Fibroblast of skin of scalp (primary cell): ENCODE measurements around the gene DLL1.

Source experiments
- DNase-seq: peaks from one replicate; pipeline ENCODE4 v3.0.0-alpha.2; 2013

Gene DLL1

GRCh38 chr6:170282512-170283158, 8.2 kb downstream of the DLL1 start:
- no peak for DNase-seq

DNA sequence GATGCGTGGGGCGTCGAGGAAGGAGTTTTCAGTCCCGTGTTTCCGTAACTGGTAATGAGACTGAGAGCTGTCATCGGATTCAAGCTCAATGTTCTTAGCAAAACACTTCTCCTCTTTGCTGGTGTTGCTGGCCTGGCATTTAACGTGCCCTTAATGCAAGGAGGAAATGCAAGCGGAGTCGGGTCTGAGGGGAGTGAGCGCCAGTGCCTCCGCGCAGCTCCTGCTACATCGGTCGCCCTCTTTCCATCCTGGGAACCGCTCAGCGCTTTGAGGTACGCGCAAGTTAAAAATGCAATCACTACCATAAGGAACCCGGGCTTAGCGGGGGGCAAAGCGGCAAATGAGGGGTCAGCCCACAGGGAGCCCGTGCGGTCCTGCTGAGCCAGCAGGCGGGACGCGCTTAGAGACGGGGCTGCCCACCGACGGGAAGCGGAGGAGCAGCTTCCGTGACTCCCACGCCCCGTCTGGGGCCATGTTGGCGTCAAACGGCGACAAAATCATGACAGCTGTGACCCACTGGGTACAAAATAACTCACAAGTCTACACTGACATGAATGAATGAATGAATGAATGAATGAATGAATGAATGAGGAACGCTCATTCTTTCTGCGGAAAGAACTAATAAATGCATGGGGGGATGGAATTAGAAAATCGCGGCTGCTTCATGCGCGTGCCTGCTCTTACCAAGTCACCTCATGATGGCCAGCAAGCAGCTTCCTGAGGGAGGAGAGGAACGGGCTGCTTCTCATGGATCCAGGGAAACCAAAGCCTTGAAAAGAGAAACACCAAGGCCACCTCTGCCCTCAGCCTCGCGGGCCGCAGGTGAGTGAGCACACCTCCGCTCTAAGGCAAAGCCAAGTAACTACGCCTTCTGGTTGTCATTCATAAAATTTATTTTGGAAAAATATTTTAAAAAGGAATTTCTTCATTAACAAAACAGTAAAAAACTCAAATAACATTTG, 9.3 kb downstream of the DLL1 start:
- no peak for DNase-seq

DNA sequence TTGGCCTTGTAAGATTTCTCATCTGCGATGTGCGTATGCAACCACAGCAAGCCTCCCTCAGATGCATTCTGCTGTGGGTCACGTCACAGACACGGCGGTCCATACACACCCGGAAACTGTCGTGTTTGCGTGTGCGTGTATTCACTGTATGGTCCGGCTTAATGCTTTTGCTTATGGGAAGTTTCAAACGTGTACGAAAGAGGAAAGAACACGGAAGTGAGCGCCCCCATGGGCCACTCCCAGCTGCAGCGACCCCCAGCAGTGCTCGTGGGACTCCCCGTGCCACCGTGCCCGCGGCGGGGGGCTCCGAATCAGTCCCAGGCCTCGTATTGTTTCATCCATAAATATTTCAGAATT, 10.2 kb downstream of the DLL1 start:
- no peak for DNase-seq

GRCh38 chr6:170279977-170280688, 10.7 kb downstream of the DLL1 start:
- DNase-seq: peak; percentile 13

- DNase-seq: no peak
Observed at GRCh38 chr6:170279426-170279825, 11.5 kb downstream of the DLL1 start.

- no peak for DNase-seq
Observed at GRCh38 chr6:170278743-170279094, 12.2 kb downstream of the DLL1 start.

DNA sequence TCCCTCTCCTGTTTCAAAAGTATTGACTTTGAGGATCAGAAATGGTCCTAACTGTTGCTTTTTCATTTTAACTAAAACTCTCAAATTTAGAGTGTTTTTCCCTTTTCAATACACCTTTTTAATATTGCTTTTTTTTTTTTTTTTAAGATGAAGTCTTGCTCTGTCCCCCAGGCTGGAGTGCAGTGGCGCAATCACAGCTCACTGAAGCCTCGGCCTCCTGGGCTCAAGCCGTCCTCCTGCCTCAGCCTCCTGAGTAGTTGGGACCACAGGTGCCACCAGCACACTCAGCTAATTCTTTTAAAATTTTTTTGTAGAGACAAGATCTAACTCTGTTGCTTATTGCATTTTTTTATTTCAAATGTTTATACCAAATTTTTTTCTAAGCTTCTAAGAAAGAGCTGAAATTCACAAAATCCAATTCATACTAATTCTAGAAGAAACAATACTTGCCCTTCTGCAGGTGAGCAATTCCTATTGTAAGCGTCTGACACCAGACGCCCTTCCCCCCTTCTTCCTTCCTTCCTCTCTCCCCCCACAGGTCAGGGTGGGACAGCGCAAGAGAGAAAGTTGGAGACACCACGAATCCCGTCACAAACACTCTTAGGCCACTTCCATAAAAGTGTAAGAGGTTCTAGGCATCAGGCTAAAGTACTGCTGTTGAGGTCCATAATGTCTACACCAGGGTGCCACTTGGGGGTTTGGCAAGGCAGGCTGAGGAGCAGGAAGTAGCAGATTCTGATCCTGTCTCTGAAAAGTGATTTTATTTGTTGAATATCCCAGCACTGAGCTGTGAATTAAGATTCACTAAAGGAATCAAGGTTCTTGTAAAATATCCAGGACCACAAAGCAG, 12.8 kb downstream of the DLL1 start:
- DNase-seq: no peak

DNA sequence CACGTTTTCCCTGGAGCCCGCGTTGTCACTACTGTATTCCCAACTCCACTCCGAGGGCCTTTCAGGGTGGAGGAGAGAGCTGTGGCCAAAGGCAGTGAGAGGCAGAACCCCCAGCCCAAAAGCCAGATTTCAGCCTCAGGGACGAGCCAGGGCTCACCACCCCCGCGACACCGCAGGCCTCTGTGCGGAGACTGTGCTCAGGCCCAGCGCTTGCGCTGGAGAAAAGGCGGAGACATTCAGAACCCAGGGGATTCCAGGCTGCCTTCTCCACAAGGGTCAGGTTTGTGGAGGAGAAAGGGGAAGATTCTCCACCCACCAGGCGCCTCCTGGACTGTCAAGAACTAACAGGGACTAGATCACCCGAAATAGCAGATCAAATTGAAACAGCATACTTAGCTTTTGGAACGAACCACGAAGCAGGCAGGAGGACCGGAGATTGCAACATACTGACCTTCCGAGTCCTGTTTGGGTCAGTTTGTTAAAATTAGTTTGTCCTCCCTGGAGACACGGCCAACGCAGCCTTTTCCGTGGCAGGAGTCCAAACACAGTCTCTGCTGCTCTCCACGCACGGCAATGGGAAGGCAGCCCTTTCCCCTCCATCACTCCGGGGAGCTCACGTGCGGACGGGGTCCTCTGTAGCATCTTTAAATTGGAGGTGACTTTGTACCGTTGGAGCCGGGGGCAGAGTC, 14.4 kb downstream of the DLL1 start:
- DNase-seq: no peak

GRCh38 chr6:170274713-170275560, 15.9 kb downstream of the DLL1 start:
- DNase-seq: no peak

DNA sequence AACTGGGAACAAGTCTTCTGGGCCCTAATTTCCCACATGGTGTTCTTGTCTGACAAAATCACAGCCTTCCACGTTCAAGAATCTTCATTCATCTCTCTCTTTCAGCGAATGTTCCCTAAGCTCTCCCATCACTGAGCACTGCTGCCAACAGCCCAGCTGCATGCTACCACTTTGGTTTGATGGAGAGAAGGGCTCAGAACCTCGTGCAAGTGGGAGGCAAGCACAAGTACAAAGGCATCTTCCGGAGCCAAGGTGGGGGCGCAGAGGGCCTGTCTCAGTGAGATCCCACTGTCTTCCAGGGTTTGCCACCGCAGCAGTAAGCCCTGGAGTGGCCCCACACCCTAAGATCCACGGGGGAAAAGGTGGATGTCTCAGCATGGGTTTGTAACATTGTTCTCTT, 17.2 kb downstream of the DLL1 start:
- no peak for DNase-seq

- DNase-seq: no peak
Observed at GRCh38 chr6:170273191-170273590, 17.7 kb downstream of the DLL1 start.

DNA sequence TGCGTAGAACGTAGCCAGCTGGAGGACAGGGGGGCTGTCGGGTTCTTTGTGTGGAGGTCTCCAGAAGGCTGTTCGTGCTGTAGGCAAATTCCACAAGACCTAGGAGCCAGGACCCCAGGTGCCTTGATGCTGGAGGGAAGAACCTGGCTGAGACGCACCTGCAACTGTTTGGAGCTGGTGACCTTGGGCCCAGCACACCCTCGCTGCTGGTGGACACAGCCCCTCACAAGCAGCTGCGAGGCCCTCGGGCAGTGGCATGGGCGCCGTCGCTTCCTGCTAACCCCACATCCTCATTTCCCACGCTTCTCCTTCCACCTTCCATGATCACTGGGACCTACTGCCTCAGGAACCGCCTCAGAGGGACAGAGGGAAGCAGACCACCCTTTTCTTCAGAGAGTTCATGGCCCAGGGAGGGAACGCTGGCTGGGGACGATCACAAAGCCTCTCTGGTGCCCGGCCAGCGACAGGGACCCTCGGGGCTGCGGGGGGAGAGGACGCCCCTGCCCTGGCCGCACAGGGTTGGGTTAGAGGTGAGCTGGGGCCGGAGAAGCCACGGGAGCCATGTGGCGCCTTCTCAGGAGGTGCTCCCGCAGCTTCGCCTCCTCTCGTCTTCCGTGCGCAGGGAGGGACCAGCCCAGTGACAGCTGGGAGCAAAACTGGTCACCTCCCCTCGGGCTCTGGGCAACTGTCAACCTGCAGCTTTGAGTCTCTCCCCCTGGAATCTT, 18.4 kb downstream of the DLL1 start:
- no peak for DNase-seq

DNA sequence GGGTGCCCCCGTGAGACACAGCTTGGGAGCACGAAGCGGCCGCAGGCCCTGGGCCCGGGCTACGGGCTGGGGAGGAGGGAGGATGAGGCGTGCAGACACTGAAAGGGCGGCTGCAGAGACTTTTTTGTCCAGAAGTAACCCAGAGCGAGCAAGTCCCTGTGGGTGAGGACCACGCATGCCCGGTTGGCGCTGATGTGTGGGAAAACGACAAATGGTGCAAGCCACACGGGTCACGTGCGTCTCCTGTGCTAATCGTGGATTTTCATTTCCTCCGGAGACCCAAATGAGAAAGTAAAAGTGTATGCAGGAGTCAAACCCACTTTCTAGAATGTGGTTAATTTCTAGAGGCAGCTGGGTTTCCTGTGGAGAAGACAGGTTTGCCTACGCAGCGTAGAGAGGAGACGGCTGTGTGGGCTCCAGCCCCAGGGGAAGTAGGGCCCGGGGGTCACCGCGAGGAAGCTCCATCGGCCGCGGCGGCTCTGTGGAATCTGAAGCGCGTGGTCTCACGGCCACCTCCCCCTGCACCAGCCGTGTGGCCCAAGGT, 19.0 kb downstream of the DLL1 start:
- DNase-seq: no peak

- no peak for DNase-seq
Observed at GRCh38 chr6:170270984-170271593, 19.8 kb downstream of the DLL1 start.

- DNase-seq: peak; percentile 5
Observed at GRCh38 chr6:170269846-170270541, 20.9 kb downstream of the DLL1 start.

DNA sequence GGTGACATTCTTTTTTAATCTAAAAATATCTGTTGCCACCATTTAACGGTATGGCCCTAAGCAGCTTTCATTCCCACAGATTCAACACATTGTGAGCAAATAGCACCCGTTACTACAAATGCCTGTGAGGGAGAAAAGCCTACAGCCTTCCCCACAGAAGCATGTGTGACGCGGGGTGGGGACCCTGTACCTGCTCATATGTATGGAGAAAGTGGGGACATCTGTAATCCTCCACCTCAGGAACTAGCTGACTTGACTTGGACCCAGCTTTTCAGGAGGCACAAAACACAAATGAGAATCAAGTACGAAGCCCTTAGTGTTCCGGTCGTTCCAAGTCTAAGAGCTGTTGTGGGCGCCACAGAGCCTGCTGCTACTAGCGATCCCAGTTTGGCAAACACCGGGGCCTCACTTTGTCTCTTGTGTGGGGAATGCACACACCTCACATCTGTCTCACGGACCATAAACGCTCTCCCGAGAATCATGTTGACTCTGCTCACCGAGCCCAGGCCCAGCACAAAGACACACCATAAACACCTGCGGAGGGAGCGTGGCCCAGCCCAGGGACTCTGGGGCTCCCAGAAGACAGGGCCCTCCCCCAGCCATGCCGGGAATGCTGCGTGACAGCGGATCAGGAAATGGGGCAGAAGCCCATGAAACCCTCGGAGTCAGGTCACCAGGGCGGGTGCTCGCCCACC, 21.6 kb downstream of the DLL1 start:
- DNase-seq: no peak

GRCh38 chr6:170268216-170269129, 22.4 kb downstream of the DLL1 start:
- DNase-seq: no peak
